Astrocyte (in vitro differentiated cells and primary cell): ENCODE results near the gene NOL4L. TPM values are rescaled to one million over a fixed set of nuclear protein-coding genes. Genes with fewer than 3 reads are reported as not detected.

Experiments used
- DNase-seq: peaks from one replicate; pipeline ENCODE4 v3.0.0-alpha.2; 2010; ENCODE audit warnings: low read depth
- FAIRE-seq: peaks from 2 replicates; lab custom pipeline; 2011; peaks lifted over from hg19 to GRCh38; lab: Jason Lieb, UNC
- H2AFZ ChIP-seq: 2 replicates; pipeline ENCODE4 v1.6.0; 2012; ENCODE audit warnings: low read depth, low read length, inconsistent platforms
- H3K27ac ChIP-seq: 2 replicates; pipeline ENCODE4 v1.5.1; 2011; ENCODE audit warnings: low read depth, low read length, inconsistent platforms
- H3K27me3 ChIP-seq: 2 replicates; pipeline ENCODE4 v1.6.0; 2011; ENCODE audit warnings: low read length, inconsistent platforms; ENCODE audit not compliant: insufficient read depth
- H3K36me3 ChIP-seq: 2 replicates; pipeline ENCODE4 v1.5.1; 2011; ENCODE audit warnings: low read length, inconsistent platforms; ENCODE audit not compliant: insufficient read depth
- H3K4me1 ChIP-seq: 2 replicates; pipeline ENCODE4 v1.5.1; 2011; ENCODE audit warnings: low read length, inconsistent platforms; ENCODE audit not compliant: insufficient read depth
- H3K4me2 ChIP-seq: 2 replicates; pipeline ENCODE4 v1.6.0; 2012; ENCODE audit warnings: low read length, inconsistent platforms
- H3K4me3 ChIP-seq: 2 replicates; pipeline ENCODE4 v1.5.1; 2011; ENCODE audit warnings: low read depth, mild to moderate bottlenecking, low read length, inconsistent platforms; ENCODE audit not compliant: insufficient read depth
- H3K79me2 ChIP-seq: 2 replicates; pipeline ENCODE4 v1.6.0; 2012; ENCODE audit warnings: mild to moderate bottlenecking, low read length, inconsistent platforms; ENCODE audit not compliant: insufficient read depth
- H3K9ac ChIP-seq: 2 replicates; pipeline ENCODE4 v1.6.0; 2012; ENCODE audit warnings: mild to moderate bottlenecking, low read length, inconsistent platforms
- H3K9me3 ChIP-seq: 2 replicates; pipeline ENCODE4 v1.5.1; 2012; ENCODE audit warnings: low read depth, mild to moderate bottlenecking, low read length, inconsistent platforms; ENCODE audit not compliant: insufficient read depth
- H4K20me1 ChIP-seq: 2 replicates; pipeline ENCODE4 v1.6.0; 2012; ENCODE audit warnings: low read length, inconsistent platforms; ENCODE audit not compliant: insufficient read depth
- H3K27ac Mint-ChIP-seq: one replicate; pipeline ENCODE4 v1.8.0; 2021; ENCODE audit warnings: mild to moderate bottlenecking, mixed read lengths; ENCODE audit not compliant: unreplicated experiment
- H3K27me3 Mint-ChIP-seq: one replicate; pipeline ENCODE4 v1.8.0; 2021; ENCODE audit warnings: low read depth, mixed read lengths; ENCODE audit not compliant: unreplicated experiment
- H3K36me3 Mint-ChIP-seq: one replicate; pipeline ENCODE4 v1.8.0; 2021; ENCODE audit warnings: low read depth, mixed read lengths; ENCODE audit not compliant: unreplicated experiment
- H3K4me1 Mint-ChIP-seq: one replicate; pipeline ENCODE4 v1.8.0; 2021; ENCODE audit warnings: low read depth, mixed read lengths; ENCODE audit not compliant: unreplicated experiment
- H3K4me3 Mint-ChIP-seq: one replicate; pipeline ENCODE4 v1.8.0; 2021; ENCODE audit warnings: mild to moderate bottlenecking, moderate library complexity, mixed read lengths; ENCODE audit not compliant: unreplicated experiment
- H3K9me3 Mint-ChIP-seq: one replicate; pipeline ENCODE4 v1.8.0; 2021; ENCODE audit warnings: mild to moderate bottlenecking, mixed read lengths; ENCODE audit not compliant: unreplicated experiment
- CTCF ChIP-seq: IDR thresholded peaks from 2 replicates; pipeline ENCODE4 v1.5.1; 2011; ENCODE audit warnings: low read depth, mild to moderate bottlenecking, inconsistent platforms, low read length, moderate library complexity; ENCODE audit not compliant: insufficient read depth
- EZH2 ChIP-seq: IDR thresholded peaks from 2 replicates; pipeline ENCODE4 v1.6.1; 2012; ENCODE audit warnings: mild to moderate bottlenecking, low read length, inconsistent platforms; ENCODE audit not compliant: insufficient read depth
- total RNA-seq: library from RNA; stranded (reverse); gene quantifications from 2 replicates; pipeline ENCODE4 v1.2.1, GENCODE V29; 2021

Gene NOL4L
- total RNA-seq, 1 donor from 2014 or later: 35.5 TPM

DNA sequence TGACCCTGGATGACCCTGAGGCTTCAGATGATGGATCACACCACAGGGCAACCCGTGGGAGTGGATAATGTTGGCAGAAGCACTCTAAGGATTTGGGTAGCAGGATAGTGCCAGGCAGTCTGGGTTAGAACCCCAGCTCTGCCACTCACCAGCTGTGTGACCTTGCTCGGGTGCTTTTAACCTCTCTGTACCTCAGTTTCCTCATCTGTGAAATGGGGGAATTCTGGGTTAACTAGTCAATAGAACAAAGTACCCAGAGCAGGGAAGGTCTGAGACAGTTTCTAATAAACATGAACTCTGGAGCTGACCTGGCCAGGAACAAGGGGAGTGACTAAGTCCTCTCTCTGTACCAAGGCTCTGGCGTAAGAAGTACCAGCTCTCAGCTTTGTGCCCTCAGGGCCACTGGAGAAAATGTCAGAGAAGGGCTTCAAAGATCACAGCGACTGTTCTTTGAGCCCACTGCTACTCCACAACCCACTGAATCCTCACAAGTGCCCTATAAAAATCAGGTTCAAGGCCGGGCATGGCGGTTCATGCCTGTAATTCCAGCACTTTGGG lies 14.7 kb upstream of the NOL4L start:
- Mint-ChIP-seq H3K9me3 (no peaks in the 10 kb centered on the region), H3K36me3 (no peaks in the 10 kb centered on the region), H3K4me3 (no peak overlapping the region), H3K27me3 (peaks cover 48% of the 10 kb centered on the region), H3K4me1 (peaks cover 5% of the 10 kb centered on the region), H3K27ac (no peak overlapping the region)
- FAIRE-seq: no peak
- Histone ChIP-seq H3K27me3 (peaks cover 3% of the 10 kb centered on the region), H4K20me1 (no peaks in the 10 kb centered on the region), H3K79me2 (no peaks in the 10 kb centered on the region), H3K4me2 (no peak overlapping the region), H3K4me1 (no peaks in the 10 kb centered on the region), H3K36me3 (no peaks in the 10 kb centered on the region), H3K4me3 (no peak overlapping the region), H3K9ac (no peak overlapping the region), H3K9me3 (no peaks in the 10 kb centered on the region), H2AFZ (no peak overlapping the region), H3K27ac (no peak overlapping the region)
- TF ChIP-seq EZH2 (no peak), CTCF (no peak)
- no peak for DNase-seq

- FAIRE-seq (no peak), DNase-seq (no peak)
- H3K4me3 ChIP-seq: no peak overlapping the region
- H3K4me3 Mint-ChIP-seq: no peak overlapping the region
- H3K4me1 Mint-ChIP-seq: peaks cover 2% of the 10 kb centered on the region
- no peak overlapping the region for H2AFZ ChIP-seq
- H3K9me3 Mint-ChIP-seq: no peaks in the 10 kb centered on the region
- H3K79me2 ChIP-seq: no peaks in the 10 kb centered on the region
- no peaks in the 10 kb centered on the region for H3K36me3 ChIP-seq
- H3K9me3 ChIP-seq: no peaks in the 10 kb centered on the region
- no peak overlapping the region for H3K9ac ChIP-seq
- H3K27ac ChIP-seq: no peak overlapping the region
- TF ChIP-seq EZH2 (no peak), CTCF (no peak)
- no peaks in the 10 kb centered on the region for H3K27me3 ChIP-seq
- H3K27ac Mint-ChIP-seq: no peak overlapping the region
- H4K20me1 ChIP-seq: no peaks in the 10 kb centered on the region
- H3K27me3 Mint-ChIP-seq: peaks cover 43% of the 10 kb centered on the region
- H3K36me3 Mint-ChIP-seq: no peaks in the 10 kb centered on the region
- H3K4me1 ChIP-seq: no peaks in the 10 kb centered on the region
- no peak overlapping the region for H3K4me2 ChIP-seq
Observed at GRCh38 chr20:32598606-32599005, 13.5 kb upstream of the NOL4L start.

DNA sequence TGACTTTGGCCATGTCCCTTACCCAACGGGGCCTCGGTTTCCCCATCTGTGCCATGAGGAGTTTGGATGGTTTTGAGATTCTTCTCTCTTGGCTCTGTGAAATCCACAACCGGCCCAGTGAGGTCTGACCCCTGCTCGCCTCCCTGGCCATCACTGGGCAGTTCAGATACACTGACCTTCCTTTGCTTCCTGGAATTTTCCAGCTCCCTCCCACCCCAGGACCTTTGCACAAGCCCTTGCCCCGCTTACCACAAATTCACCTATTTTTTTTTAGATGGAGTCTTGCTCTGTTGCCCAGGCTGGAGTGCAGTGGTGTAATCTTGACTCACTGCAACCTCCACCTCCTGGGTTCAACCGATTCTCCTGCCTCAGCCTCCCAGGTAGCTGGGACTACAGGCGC lies 12.6 kb upstream of the NOL4L start:
- H3K4me3 Mint-ChIP-seq: no peak overlapping the region
- peaks cover 49% of the 10 kb centered on the region for H3K27me3 Mint-ChIP-seq
- no peak overlapping the region for H3K27ac Mint-ChIP-seq
- H4K20me1 ChIP-seq: no peaks in the 10 kb centered on the region
- FAIRE-seq (no peak), DNase-seq (no peak)
- TF ChIP-seq EZH2 (no peak), CTCF (no peak)
- H3K9ac ChIP-seq: no peak overlapping the region
- no peaks in the 10 kb centered on the region for H3K27me3 ChIP-seq
- no peak overlapping the region for H2AFZ ChIP-seq
- no peaks in the 10 kb centered on the region for H3K79me2 ChIP-seq
- no peaks in the 10 kb centered on the region for H3K36me3 ChIP-seq
- no peak overlapping the region for H3K27ac ChIP-seq
- H3K4me1 Mint-ChIP-seq: peaks cover 2% of the 10 kb centered on the region
- H3K4me2 ChIP-seq: no peak overlapping the region
- no peak overlapping the region for H3K4me3 ChIP-seq
- no peaks in the 10 kb centered on the region for H3K4me1 ChIP-seq
- H3K36me3 Mint-ChIP-seq: no peaks in the 10 kb centered on the region
- H3K9me3 Mint-ChIP-seq: no peaks in the 10 kb centered on the region
- H3K9me3 ChIP-seq: no peaks in the 10 kb centered on the region
